BLaER1 treated with 17β-estradiol and CSF1 and Interleukin-3, amounts not matched to agents 10 nM and 100 nM (cell line): Measurements from ENCODE around the gene AHSG.
A peak's percentile ranks its signal among the peaks of the same experiment; 100 is the strongest.
"Not testable (repeated sequence)": the region's sequence is repeated elsewhere in the genome, so short reads cannot be mapped to it uniquely, and the experiment has no call there.

ENCODE experiments used
- H3K27ac ChIP-seq, 11 experiments: shearing (Covaris generic); formaldehyde crosslinking; 2 replicates each; pipeline ENCODE4 v1.8.1; 2022
- H3K27me3 ChIP-seq, 11 experiments: shearing (Covaris generic); formaldehyde crosslinking; 2 replicates each; pipeline ENCODE4 v1.8.1; 2022
- H3K36me3 ChIP-seq, 11 experiments: shearing (Covaris generic); formaldehyde crosslinking; 2 replicates each; pipeline ENCODE4 v1.8.1; 2022
- H3K4me1 ChIP-seq, 10 experiments: shearing (Covaris generic); formaldehyde crosslinking; 2 replicates each; pipeline ENCODE4 v1.8.1; 2022
- H3K4me2 ChIP-seq, 11 experiments: shearing (Covaris generic); formaldehyde crosslinking; 2 replicates each; pipeline ENCODE4 v1.8.1; 2022
- H3K4me3 ChIP-seq, 10 experiments: shearing (Covaris generic); formaldehyde crosslinking; 2 replicates each; pipeline ENCODE4 v1.8.1; 2022
- H3K9ac ChIP-seq, 11 experiments: shearing (Covaris generic); formaldehyde crosslinking; 2 replicates each; pipeline ENCODE4 v1.8.1; 2022
- H3K9me3 ChIP-seq, 11 experiments: shearing (Covaris generic); formaldehyde crosslinking; replicated peaks in 1 of 11; 2 replicates each; pipeline ENCODE4 v1.8.1; 2022
- H4K20me1 ChIP-seq, 11 experiments: shearing (Covaris generic); formaldehyde crosslinking; 2 replicates each; pipeline ENCODE4 v1.8.1; 2022
- Cebpa-rat ChIP-seq, 11 experiments: shearing (Covaris generic); IDR thresholded peaks; 2 replicates each; pipeline ENCODE4 v1.8.1; 2022

AHSG gene

DNA sequence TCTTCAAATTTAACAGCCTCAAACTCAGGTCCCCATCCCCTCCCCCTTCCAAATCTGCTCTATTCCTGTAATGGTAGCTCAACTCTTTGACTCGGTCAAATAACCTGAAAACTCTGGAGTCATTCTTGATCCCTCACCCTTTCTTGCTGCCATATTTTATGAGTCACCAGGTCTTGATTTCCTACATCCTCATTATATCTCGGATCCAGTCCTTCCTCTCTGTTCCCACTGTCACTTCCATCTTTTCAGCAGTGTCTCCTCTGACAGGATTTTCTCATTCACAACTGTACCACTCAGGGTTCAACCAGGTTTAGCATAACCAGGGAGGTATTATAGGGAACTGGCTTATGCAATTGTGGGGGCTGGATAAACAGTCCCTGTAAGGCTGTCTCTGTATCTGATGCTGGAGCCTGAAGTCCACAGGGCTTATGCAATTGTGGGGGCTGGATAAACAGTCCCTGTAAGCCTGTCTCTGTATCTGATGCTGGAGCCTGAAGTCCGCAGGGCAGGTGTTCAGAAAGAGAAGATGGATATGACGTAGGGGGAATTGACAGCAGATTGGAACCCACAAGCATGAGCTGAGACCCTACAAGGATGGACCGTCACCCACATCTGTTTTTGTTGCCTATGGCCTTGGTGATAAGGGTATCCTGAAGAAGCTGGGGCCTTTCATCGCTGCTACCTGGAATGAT is 18.2 kb downstream of the AHSG start:
- Histone ChIP-seq H3K9me3 (no peaks in the 10 kb centered on the region), H3K27ac (no peak overlapping the region), H3K9ac (no peak overlapping the region), H3K27me3 (no peaks in the 10 kb centered on the region), H3K4me3 (no peak overlapping the region), H3K36me3 (no peaks in the 10 kb centered on the region), H4K20me1 (no peaks in the 10 kb centered on the region), H3K4me2 (no peak overlapping the region), H3K4me1 (no peaks in the 10 kb centered on the region)
- TF ChIP-seq Cebpa-rat (IDR thresholded peaks at IDR 0.05), result no peak

DNA sequence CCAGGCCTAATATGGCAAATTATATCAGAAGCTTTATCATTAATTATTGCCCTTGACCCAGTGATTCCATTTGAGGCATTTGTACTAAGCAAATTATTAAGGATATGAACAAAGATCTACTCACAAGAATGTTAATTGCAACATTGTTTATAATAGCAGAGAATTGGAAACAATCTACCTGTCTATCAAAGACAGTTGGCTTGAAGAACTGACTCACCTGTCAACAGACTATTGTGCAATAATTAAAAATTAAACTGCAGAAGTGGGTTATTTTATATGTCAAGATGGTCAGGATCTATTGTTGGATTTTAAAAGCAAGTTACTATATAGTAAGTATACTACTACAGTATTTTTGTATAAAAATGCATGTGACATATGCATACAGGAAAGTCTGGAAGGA is 20.6 kb downstream of the AHSG start:
- H3K9me3 ChIP-seq, result no peaks in the 10 kb centered on the region
- H3K36me3 ChIP-seq, result no peaks in the 10 kb centered on the region
- no peak overlapping the region for H3K27ac ChIP-seq
- H3K4me3 ChIP-seq, result no peak overlapping the region
- H4K20me1 ChIP-seq, result no peaks in the 10 kb centered on the region
- TF ChIP-seq Cebpa-rat (IDR thresholded peaks at IDR 0.05), result peak in 2 of 11 experiments; percentile 46 to 63; a peak in 3 of 22 replicates
- no peak overlapping the region for H3K9ac ChIP-seq
- H3K4me2 ChIP-seq, result no peak overlapping the region
- no peaks in the 10 kb centered on the region for H3K4me1 ChIP-seq
- no peaks in the 10 kb centered on the region for H3K27me3 ChIP-seq

DNA sequence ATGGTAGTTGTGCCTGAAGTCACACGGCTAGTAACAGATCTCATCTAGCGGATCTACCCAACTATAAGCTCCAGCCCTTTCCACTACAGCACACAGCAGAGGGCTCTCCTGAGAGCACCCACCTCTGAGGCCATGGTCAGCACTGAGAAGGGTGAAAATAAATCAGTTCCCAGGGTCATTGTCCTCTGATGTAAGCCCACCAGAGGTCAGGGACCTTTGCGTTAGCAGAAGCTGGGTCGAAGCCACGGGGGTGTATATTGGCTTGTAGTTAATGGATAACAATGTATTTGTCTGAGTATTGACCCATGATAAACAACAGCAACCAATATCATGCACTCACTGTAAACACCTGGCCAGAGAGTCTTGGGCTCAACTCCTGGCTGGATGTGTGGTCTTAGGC is 21.3 kb downstream of the AHSG start:
- not testable (repeated sequence) for H3K9ac ChIP-seq, H3K4me1 ChIP-seq, H3K27ac ChIP-seq, H3K36me3 ChIP-seq, H3K4me2 ChIP-seq, H3K27me3 ChIP-seq, H3K4me3 ChIP-seq, H3K9me3 ChIP-seq, H4K20me1 ChIP-seq

DNA sequence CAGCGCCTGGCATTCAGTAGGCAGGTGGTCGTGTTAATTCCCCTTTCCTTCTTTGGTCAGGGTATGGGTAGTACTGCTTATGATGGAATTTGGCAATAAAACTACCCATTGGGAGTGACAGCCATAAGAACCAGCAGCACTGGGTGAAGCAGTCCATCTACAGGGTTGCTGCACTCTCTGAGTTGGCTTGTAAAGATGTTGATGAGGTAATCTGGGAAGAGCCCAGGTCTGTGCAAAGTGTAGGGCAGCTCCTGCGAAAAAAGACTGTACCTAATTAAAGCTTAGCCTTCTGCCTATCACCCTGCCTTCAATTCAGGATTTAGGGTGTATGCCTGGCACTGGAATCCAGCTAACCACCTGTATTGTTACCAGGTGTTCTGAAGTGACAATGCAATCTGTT is 22.7 kb downstream of the AHSG start:
- TF ChIP-seq Cebpa-rat (IDR thresholded peaks at IDR 0.05), result no peak

DNA sequence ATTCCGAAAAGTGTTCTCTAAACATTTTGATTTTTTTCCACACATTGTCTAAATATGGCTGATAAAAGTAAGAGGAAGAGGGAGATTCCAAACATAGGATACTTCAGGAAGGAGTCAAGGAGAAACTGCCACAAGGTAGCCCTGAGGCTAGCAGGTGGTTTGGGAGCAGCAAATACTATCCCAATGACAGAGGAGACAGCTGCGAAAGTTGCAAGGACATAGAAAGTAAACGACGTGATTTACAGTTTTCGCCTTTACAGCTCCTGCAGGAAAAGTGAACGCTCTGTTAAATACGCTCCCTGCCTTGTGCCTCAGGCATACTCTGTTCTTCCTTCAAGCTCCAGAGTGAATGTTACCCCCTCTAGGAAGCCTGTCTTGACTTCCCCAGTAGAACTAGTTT is 23.7 kb downstream of the AHSG start:
- no peaks in the 10 kb centered on the region for H3K36me3 ChIP-seq
- H3K4me3 ChIP-seq, result no peak overlapping the region
- no peaks in the 10 kb centered on the region for H4K20me1 ChIP-seq
- H3K4me1 ChIP-seq, result no peaks in the 10 kb centered on the region
- no peaks in the 10 kb centered on the region for H3K27me3 ChIP-seq
- H3K27ac ChIP-seq, result no peak overlapping the region
- peaks cover 0 to 9% (median 5%) of the 10 kb centered on the region in 11 experiments; a peak in 9 of 22 replicates for H3K9me3 ChIP-seq
- no peak for TF ChIP-seq Cebpa-rat (IDR thresholded peaks at IDR 0.05)
- no peak overlapping the region for H3K9ac ChIP-seq
- no peak overlapping the region for H3K4me2 ChIP-seq

More for the DNA sequence above, 22.7 kb downstream of the AHSG start:
- H3K9ac ChIP-seq, result no peak overlapping the region
- H4K20me1 ChIP-seq, result no peaks in the 10 kb centered on the region
- no peak overlapping the region for H3K27ac ChIP-seq
- H3K36me3 ChIP-seq, result no peaks in the 10 kb centered on the region
- no peaks in the 10 kb centered on the region for H3K4me1 ChIP-seq
- peaks cover 0 to 9% (median 5%) of the 10 kb centered on the region in 11 experiments; a peak in 9 of 22 replicates for H3K9me3 ChIP-seq
- no peak overlapping the region for H3K4me3 ChIP-seq
- no peaks in the 10 kb centered on the region for H3K27me3 ChIP-seq
- H3K4me2 ChIP-seq, result no peak overlapping the region

DNA sequence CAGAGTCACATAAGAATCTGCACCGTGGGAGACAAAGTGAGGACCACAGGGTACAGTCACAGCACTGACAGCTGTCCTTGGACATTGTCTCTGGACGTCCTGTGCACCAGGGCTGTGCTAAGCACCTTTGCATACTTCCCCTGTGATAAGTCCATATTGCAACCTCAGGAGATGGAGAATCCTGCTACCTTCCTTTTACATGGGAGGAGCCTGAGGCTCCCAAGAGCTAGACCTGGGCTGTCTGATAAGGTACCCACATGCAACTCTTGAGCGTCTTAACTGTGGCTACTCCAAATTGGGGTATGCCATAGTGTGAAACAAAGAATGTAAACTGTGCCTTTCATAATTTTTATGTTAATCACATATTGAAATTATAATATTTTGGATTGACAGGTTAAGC is 24.8 kb downstream of the AHSG start:
- Histone ChIP-seq H3K27me3 (no peaks in the 10 kb centered on the region), H3K27ac (no peak overlapping the region), H3K9me3 (peaks cover 0 to 9% (median 5%) of the 10 kb centered on the region in 11 experiments; a peak in 9 of 22 replicates), H3K9ac (no peak overlapping the region), H3K4me1 (peaks cover 0 to 5% (median 0%) of the 10 kb centered on the region in 10 experiments; a peak in 3 of 20 replicates), H4K20me1 (no peaks in the 10 kb centered on the region), H3K4me3 (no peak overlapping the region), H3K4me2 (no peak overlapping the region), H3K36me3 (no peaks in the 10 kb centered on the region)
- no peak for TF ChIP-seq Cebpa-rat (IDR thresholded peaks at IDR 0.05)

DNA sequence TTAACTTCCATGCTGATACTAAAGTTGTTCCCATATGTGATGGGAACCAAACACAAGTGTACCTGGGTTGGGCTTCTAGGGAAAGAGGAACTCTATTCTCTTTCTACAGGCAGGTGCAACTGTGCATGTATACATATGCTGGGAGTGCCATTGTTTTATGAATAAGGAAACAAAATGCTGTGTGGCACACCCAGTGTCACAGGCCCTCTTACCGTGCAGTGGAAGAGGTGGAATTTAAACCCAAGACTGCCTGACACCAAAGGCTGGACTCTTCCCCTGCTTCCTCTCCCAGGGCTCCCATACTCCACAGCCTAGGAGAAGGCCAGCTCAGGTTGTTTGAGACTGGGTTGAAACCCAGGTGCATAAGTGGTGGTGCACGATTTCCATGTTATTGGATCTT is 25.4 kb downstream of the AHSG start:
- Histone ChIP-seq H4K20me1 (no peaks in the 10 kb centered on the region), H3K9ac (no peak overlapping the region), H3K36me3 (no peaks in the 10 kb centered on the region), H3K4me2 (no peak overlapping the region), H3K4me3 (no peak overlapping the region), H3K9me3 (peaks cover 0 to 9% (median 5%) of the 10 kb centered on the region in 11 experiments; a peak in 9 of 22 replicates), H3K4me1 (peaks cover 0 to 5% (median 0%) of the 10 kb centered on the region in 10 experiments; a peak in 3 of 20 replicates), H3K27me3 (no peaks in the 10 kb centered on the region), H3K27ac (no peak overlapping the region)
- TF ChIP-seq Cebpa-rat (IDR thresholded peaks at IDR 0.05), result no peak

DNA sequence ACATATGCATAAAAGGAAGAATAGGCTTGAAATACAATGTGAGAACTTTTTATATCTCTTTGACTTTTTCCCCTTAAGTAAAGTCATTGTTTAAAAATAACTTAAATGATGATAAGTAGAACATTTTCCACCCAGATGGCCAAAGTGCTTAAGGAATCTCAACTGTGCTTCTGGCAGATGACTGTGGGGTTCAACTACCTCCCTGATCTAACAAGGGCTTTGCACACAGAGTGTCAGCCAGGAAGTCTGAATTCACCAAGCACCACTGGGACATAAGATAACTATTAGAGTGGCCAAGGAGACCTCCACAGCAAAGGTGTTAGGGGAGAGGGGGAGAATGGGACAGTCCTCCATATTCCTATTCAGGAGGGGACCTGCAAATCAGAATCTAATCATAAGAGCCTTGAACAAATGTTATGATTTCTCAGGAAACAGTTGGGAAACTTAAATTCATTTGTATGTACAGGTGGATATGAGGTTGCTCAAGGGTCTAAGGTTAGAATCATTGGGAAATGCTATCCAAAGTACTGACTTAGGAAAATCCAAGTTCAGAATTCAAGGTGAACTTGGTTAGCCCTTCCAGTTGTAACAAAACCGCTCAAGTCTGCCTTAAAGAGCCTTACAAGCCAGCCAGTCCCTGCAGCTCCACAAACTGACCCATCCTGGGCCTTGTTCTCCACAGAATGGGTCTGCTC is 27.1 kb downstream of the AHSG start, which contains the start of gene FETUB:
TSS of gene FETUB (plus strand) at position 622 of the 695 bp plus-strand sequence. CDS start at position 684, 62 bp downstream.
- Histone ChIP-seq H3K9ac (no peak within 1 kb of the TSS), H3K9me3 (peaks cover 0 to 9% (median 5%) of the 10 kb centered on the region in 11 experiments; a peak in 9 of 22 replicates), H3K4me3 (no peak within 1 kb of the TSS), H3K4me2 (no peak within 1 kb of the TSS), H3K27ac (no peak within 1 kb of the TSS), H3K36me3 (no peaks in the 10 kb centered on the region), H3K4me1 (peaks cover 0 to 5% (median 0%) of the 10 kb centered on the region in 10 experiments; a peak in 3 of 20 replicates), H4K20me1 (no peaks in the 10 kb centered on the region), H3K27me3 (no peaks in the 10 kb centered on the region)
- no peak for TF ChIP-seq Cebpa-rat (IDR thresholded peaks at IDR 0.05)

DNA sequence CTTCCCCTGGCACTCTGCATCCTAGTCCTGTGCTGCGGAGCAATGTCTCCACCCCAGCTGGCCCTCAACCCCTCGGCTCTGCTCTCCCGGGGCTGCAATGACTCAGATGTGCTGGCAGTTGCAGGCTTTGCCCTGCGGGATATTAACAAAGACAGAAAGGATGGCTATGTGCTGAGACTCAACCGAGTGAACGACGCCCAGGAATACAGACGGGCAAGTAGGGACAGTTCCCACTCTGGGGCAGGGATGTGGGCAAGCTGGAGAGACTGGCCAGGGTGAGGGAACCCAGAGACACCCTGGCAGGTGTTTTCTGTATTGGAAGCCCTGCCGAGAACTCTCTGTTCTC is 27.6 kb downstream of the AHSG start:
- Histone ChIP-seq H3K27ac (no peak overlapping the region), H4K20me1 (no peaks in the 10 kb centered on the region), H3K4me3 (no peak overlapping the region), H3K4me2 (no peak overlapping the region), H3K9me3 (peaks cover 0 to 9% (median 5%) of the 10 kb centered on the region in 11 experiments; a peak in 9 of 22 replicates), H3K27me3 (no peaks in the 10 kb centered on the region), H3K36me3 (no peaks in the 10 kb centered on the region), H3K4me1 (peaks cover 0 to 5% (median 0%) of the 10 kb centered on the region in 10 experiments; a peak in 3 of 20 replicates), H3K9ac (no peak overlapping the region)
- TF ChIP-seq Cebpa-rat (IDR thresholded peaks at IDR 0.05), result no peak
